Measurements from ENCODE around the gene SUSD2.
"Not testable (repeated sequence)": the region's sequence is repeated elsewhere in the genome, so short reads cannot be mapped to it uniquely, and the experiment has no call there.

Gene SUSD2

DNA sequence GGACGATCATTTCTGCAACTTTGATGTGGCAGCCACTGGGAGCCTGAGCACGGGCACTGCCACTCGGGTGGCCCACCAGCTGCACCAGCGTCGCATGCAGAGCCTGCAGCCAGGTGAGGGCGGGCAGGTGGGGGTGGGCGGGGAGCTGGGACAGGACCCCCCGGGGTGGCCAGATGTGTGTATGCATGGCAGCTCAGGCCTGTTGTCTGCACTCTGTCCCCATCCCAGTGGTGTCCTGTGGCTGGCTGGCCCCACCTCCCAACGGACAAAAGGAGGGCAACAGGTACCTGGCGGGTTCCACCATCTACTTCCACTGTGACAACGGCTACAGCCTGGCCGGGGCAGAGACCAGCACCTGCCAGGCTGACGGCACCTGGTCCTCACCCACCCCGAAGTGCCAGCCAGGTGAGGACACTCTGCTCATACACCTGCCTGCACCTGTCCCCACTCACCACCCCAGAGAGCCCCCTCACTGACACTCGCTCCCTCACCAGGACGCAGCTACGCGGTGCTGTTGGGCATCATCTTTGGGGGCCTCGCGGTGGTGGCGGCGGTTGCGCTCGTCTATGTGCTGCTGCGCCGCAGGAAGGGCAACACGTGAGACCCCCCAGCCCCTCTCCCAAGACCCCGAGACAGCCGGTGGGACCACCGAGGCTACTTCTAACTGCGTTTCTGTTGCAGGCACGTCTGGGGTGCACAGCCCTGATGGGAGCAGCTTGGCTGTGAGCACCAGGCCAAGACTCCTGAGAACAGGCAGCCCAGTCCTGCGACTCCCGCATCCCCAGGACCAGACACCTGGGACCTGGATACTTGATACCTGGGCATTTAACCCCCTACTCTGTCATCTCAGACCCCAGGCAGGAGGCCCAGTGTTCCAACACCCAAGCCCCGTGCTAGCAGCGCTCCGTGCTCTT is 6.7 kb downstream of the SUSD2 start:
- in situ Hi-C loops (cut with HindIII; ENCODE audit: low sequenced_read_pairs): no loop called here

DNA sequence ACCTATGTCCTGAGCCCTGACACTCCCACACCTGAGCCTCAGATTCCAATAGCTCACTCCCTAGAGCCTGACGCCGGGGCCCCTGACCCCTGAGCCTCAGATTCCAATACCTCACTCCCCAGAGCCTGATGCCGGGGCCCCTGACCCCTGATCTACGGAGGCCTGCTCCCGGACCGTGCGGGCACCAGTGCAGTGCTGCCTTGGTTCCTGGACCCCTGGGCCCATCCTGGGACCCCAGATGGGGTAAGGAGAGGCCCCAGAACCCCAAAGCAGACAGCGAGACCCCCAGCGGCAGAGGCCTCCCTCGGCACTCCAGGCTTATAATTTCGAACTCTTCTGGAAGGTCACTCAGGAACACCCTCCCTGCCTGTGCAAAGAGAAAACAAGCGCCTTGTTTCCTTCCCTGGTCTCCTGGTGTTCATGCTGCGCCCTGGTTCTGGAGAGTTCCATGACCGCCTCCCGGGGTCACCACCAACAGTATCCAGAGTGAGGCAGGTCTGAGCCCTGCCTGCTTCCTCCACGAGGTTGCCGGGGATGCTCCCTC is 7.5 kb downstream of the SUSD2 start:
- in situ Hi-C loops (cut with HindIII; ENCODE audit: low sequenced_read_pairs): no loop called here

DNA sequence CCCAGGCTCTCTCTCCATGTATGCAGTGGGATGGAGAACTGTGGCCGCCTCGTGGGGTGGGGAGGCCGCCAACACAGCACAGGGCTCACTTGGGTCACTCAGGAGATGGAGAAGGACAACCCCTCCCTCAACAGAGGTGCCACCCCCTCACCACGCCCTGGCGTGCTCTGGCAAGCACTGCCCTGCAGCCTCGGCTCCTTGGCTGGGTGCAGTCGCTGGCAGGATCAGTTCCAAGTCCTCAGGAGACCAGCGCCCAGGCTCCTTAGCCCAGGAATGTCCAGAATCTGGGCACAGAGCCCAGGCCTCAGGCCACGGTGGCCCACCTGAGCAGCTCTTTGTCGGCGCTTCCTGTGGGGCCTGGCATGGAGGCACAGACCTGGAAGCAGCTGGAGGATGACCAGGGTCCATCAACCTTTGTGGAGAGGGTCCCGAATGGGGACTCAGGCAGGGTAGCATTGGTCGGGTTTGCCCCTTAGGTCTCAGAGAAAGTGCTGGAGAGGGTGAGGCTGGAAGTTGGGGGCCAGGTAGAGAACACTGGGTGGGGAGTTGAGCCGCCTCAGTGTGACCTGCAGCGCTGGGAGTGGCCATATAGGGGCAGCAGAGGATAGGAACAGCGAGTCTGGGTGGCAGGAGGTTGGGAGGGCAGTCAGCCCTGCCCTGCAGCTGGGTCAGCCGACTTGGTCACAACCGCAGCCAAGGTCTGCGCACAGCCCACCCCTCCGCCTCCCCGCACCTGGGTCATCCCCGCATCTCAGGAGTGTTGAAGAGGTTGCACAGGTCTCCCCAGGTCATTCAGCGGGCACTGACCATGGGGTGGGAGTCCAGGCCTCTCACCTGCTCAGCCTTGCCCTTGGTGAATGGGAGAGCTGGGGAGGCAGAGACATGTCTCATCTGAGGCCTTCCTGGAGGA is 8.2 kb downstream of the SUSD2 start:
- in situ Hi-C loops (cut with HindIII; ENCODE audit: low sequenced_read_pairs): no loop called here

DNA sequence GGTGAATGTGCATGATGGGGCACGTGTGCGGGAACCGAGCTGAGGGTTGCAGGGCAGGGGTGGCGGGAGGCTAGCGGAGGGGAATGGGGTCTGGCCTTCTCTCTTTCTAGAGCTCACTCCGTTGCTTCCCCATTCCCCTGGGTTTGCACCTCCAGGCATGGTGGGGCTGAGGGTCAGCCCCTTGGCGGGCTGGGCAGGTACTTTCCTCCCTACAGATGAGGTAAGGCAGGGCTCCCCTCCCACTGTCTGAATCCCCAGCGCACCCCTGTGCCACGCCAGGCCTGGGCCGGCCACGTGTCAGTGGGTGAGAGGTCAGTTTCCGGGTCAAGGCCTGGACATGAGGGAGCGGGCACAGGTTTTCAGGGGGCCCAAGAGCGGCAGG is 8.9 kb downstream of the SUSD2 start:
- in situ Hi-C loops (cut with HindIII; ENCODE audit: low sequenced_read_pairs): no loop called here

DNA sequence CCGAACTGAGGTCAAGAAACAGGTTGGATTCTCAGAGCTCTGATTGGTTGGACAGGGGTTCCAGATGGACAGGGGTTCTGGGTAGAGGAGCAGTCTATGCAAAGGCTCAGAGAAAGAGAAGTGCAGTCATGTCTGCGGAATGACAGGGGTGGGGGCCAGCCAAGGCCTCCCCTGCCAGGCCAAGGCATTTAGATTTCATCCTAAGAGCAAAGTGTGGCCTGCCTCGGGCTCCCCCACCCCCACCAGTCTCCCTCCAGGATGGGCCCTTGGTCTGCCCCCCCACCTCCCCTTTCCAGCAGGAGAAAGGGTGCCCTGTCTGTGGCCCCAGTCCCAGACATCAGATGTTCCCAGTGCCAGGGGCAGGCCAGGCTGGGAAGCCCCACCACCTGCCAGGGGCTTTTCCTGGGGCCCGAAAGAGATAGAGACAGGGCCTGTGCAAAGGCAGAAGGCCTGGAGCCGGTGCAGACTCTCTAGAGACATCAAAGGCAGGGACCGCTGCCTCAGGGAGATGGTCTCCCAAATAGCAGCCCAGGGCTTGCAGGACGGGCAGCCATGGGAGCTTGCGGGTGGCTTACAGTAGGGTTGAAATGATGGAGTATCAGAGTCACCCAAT is 9.4 kb downstream of the SUSD2 start:
- in situ Hi-C loops (cut with HindIII; ENCODE audit: low sequenced_read_pairs): no loop called here

- in situ Hi-C loops (cut with HindIII; ENCODE audit: low sequenced_read_pairs): no loop called here
Observed at GRCh38 chr22:24191381-24191841, 10.1 kb downstream of the SUSD2 start.

GRCh38 chr22:24191893-24192292 is 10.6 kb downstream of the SUSD2 start:
- in situ Hi-C loops (cut with HindIII; ENCODE audit: low sequenced_read_pairs): no loop called here

- in situ Hi-C loops (cut with HindIII; ENCODE audit: low sequenced_read_pairs): no loop called here
Observed at GRCh38 chr22:24198682-24199052, 17.4 kb downstream of the SUSD2 start.

GRCh38 chr22:24200619-24201212 is 19.4 kb downstream of the SUSD2 start:
- in situ Hi-C loops (cut with HindIII; ENCODE audit: low sequenced_read_pairs): no loop called here

DNA sequence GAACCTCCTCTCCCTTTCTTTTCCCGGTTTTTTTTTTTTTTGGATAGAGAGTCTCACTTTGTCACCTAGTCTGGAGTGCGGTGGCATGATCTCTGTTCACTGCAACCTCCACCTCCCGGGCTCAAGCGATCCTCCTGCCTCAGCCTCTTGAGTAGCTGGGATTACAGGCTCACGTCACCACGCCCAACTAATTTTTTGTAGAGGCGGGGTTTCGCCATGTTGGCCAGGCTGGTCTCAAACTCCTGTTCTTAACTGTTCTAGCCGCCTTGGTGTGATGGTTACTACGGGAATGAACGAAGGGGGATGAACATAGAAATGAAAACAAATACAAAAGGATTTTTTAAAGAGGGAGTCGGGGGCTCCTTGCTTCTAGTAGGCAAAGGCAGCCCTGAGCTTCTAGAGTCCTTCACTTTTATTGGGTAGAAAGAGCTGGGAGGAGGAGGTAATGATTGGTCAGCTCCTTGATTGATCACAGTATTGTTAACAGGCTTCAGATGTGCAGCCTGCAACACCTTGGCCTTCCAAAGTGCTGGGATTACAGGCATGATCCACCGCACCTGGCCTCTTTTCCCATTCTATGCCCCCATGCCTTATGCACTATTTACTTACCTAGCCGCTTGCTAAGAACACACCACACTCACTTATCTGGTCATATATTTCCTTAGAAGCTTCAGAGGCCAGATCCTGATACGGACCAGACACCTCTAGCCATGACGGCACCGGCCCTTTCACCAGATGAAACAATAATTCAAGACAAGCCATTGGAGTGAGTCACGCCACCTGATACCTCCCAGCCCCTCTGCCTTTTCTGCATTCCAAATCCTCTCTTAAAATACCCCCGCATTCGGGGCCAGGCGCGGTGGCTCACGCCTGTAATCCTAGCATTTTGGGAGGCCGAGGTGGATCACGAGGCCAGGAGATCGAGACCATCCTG is 20.7 kb downstream of the SUSD2 start:
- in situ Hi-C loops (cut with HindIII; ENCODE audit: low sequenced_read_pairs): no loop called here

DNA sequence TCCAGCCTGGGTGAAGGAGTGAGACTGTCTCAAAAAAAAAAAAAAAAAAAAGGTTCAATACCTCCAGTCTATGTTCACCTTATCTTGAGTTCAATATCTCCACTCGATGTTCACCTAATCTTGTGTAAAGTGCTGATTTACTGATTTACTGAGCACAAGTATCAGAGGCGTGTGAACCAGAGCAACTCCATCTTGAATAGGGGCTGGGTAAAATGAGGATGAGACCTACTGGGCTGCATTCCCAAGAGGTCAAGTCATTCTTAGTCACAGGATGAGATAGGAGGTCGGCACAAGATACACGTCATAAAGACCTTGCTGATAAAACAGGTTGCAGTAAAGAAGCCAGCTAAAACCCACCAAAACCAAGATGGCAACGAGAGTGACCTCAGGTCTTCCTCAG is 22.6 kb downstream of the SUSD2 start:
- in situ Hi-C loops (cut with HindIII; ENCODE audit: low sequenced_read_pairs): not testable (repeated sequence)

GRCh38 chr22:24205438-24206195 is 24.3 kb downstream of the SUSD2 start:
- in situ Hi-C loops (cut with HindIII; ENCODE audit: low sequenced_read_pairs): no loop called here

- in situ Hi-C loops (cut with HindIII; ENCODE audit: low sequenced_read_pairs): not testable (repeated sequence)
Observed at GRCh38 chr22:24206460-24207263, 25.4 kb downstream of the SUSD2 start.

GRCh38 chr22:24207264-24208011 is 26.2 kb downstream of the SUSD2 start:
- in situ Hi-C loops (cut with HindIII; ENCODE audit: low sequenced_read_pairs): no loop called here

DNA sequence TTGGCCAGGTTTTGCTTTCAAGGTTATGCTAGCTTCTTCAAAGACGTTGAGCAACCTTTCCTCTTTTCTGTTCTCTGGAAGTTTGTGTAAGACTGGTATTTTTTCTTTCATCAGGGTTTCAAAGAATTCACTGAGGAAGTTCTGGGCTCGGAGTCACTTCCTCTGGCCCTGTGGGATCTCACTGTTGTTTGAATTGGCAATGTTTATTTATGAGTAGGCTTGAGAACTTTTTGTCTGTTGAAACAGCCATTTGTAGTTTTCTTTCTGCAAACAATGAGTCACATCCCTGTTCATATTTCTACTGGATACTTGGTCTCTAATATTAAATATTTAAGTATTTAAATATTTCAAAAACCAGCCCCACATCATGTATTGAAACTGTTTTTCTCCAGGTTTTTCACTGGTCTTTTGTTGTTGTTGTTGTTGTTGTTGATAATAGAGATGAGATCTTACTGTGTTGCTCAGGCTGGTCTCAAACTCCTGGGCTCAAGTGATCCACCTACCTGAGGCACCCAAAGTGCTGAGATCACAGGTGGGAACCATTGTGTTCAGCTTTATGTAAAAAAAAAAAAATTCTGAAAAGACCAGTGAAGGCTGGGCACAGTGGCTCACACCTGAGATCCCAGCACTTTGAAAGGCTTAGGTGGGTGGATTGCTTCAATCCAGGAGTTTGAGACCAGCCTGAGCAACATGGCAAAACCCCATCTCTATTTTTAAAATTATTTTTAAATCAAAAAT is 26.9 kb downstream of the SUSD2 start:
- in situ Hi-C loops (cut with HindIII; ENCODE audit: low sequenced_read_pairs): no loop called here

DNA sequence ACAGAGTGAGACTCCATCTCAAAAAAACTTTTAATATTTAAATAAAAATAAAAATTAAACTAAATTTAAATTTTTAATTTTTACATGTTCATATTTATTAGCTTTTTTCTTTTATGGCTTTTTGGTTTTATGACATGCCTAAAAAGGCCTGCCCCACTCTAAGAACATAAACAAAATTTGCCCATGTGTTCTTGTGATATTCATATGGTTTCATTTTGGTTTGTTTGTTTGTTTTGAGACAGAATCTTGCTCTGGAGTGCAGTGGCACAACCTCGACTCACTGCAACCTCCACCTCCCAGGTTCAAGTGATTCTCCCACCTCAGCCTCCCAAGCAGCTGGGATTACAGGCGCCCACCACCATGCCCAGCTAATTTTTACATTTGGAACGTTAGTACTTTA is 27.7 kb downstream of the SUSD2 start:
- in situ Hi-C loops (cut with HindIII; ENCODE audit: low sequenced_read_pairs): no loop called here

- in situ Hi-C loops (cut with HindIII; ENCODE audit: low sequenced_read_pairs): no loop called here
Observed at GRCh38 chr22:24209687-24210086, 28.4 kb downstream of the SUSD2 start.
